Endodermal cell (in vitro differentiated cells): ENCODE measurements around the gene TAPBPL. TPM values are rescaled to one million over a fixed set of nuclear protein-coding genes. Genes with fewer than 3 reads are reported as not detected.

ENCODE experiments used
- DNase-seq: peaks from one replicate; pipeline ENCODE4 v3.0.0-alpha.2; 2017
- H3K27ac ChIP-seq: 2 replicates; pipeline ENCODE4 v1.5.1; 2013; ENCODE audit warnings: mild to moderate bottlenecking, low read depth, low read length, moderate library complexity
- H3K27me3 ChIP-seq: 2 replicates; pipeline ENCODE4 v1.6.1; 2013; ENCODE audit warnings: mild to moderate bottlenecking, low read length, moderate library complexity; ENCODE audit not compliant: insufficient read depth, control insufficient read depth, poor library complexity, severe bottlenecking
- H3K36me3 ChIP-seq: 2 replicates; pipeline ENCODE4 v1.7.0; 2013; ENCODE audit warnings: mild to moderate bottlenecking, low read length, moderate library complexity; ENCODE audit not compliant: control insufficient read depth, insufficient read depth
- H3K4me1 ChIP-seq: one replicate; pipeline ENCODE4 v1.7.0; 2013; ENCODE audit warnings: low read length; ENCODE audit not compliant: control insufficient read depth, insufficient read depth
- H3K4me3 ChIP-seq: 2 replicates; pipeline ENCODE4 v1.5.1; 2013; ENCODE audit warnings: mild to moderate bottlenecking, low read length, moderate library complexity
- H3K9ac ChIP-seq: 2 replicates; pipeline ENCODE4 v1.6.1; 2013; ENCODE audit warnings: mild to moderate bottlenecking, low read length, moderate library complexity; ENCODE audit not compliant: poor library complexity, severe bottlenecking; ENCODE audit errors: extremely low read depth
- H3K9me3 ChIP-seq: 2 replicates; pipeline ENCODE4 v1.6.1; 2013; ENCODE audit warnings: mild to moderate bottlenecking, low read length, moderate library complexity; ENCODE audit not compliant: control insufficient read depth
- H3K27ac Mint-ChIP-seq: 2 replicates; pipeline ENCODE4 v1.8.0; 2020; ENCODE audit warnings: mixed read lengths
- H3K27me3 Mint-ChIP-seq: 2 replicates; pipeline ENCODE4 v1.8.0; 2021; ENCODE audit warnings: mild to moderate bottlenecking, mixed read lengths; ENCODE audit not compliant: insufficient read depth
- H3K36me3 Mint-ChIP-seq: 2 replicates; pipeline ENCODE4 v1.8.0; 2020; ENCODE audit warnings: low read depth, mixed read lengths
- H3K4me1 Mint-ChIP-seq: 2 replicates; pipeline ENCODE4 v1.8.0; 2020; ENCODE audit warnings: mixed read lengths
- H3K4me3 Mint-ChIP-seq: 2 replicates; pipeline ENCODE4 v1.8.0; 2020; ENCODE audit warnings: mild to moderate bottlenecking, moderate library complexity, mixed read lengths
- H3K9me3 Mint-ChIP-seq: 2 replicates; pipeline ENCODE4 v1.8.0; 2020; ENCODE audit warnings: mild to moderate bottlenecking, mixed read lengths
- WGBS, 2 experiments: methylation state at CpG; one replicate each; pipeline versions ENCODE4 v1.1.5 to v1.1.7; 2013; ENCODE audit warnings: missing lambda C conversion rate in 2 of 2, mixed read lengths in 1 of 2; ENCODE audit not compliant: insufficient coverage in 1 of 2, insufficient read length in 1 of 2; 5-methylcytosine and 5-hydroxymethylcytosine counted together
- total RNA-seq, 2 donors: library from RNA; stranded (reverse); fragmentation: NEBNext Ultra II Directional in 1 of 2; extraction: Animal tissue kit (Norgen Biotek cat#: 25700) in 1 of 2; gene quantifications; 2 replicates in 1 of 2; 3 replicates in 1 of 2; pipeline ENCODE4 v1.2.1, GENCODE V29; 2021
- TF ChIP-seq, protein P1 (sequence below): fragments of 200-600 bp; sonication (generic); conservative IDR thresholded peaks from 2 replicates; pipeline ENCODE4 v1.5.0; 2021; ENCODE audit warnings: antibody characterized with exemption, mild to moderate bottlenecking

The TAPBPL gene
- total RNA-seq, 2 donors from 2014 or later = 0.55 to 1.4 TPM

DNA sequence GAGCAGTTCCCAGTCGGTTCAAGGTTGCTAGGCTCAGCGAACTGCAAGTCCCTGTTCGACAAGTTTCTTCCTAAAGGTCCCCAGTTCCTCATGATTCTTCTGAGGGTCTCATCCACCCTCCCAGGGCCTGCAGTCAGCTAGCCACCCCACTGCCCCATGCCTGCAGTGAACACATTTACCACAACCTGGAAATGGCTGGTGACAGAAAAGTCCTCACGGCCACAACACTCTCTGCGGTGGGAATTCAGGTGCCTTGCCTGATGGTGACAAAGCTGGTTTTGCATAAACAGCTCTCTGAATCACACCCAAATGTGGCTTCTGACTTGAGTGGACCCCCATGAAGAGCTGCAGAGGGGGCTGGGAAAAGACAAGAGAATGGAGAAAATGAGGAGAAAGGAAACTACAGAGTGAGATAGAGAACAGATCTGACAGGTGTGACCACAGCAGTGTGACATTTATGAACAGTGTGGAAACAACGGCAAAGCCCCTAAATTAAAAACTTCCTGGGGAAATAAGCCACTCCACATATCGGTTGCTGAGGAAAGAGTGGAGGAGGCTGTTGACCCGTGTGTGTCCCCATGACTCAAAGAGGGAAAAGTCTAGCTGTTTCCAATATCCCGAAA is 8.4 kb upstream of the TAPBPL start:
- 75 to 77% methylated on average over 9 of the region's 9 CpGs for WGBS, 2 experiments

DNA sequence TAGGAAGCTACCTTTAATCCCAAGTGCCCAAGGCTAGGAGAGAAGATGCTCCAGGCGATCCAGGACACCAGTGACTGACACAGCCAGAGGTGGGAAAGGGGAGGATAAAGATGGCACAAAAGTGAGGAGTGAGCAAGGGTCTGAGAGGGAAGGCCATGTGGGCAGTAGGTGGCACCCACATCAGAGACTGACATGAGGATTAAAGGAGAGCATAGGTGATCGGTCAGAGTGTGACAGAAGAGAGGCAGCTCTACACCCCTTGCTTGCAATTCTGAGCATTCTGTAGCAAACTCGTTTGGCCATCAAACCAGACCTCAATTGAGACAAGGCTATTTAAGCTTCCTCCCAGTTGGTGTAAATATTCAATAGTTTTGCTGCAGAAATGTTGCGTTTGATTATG is 7.8 kb upstream of the TAPBPL start:
- TF ChIP-seq, protein P1, sequence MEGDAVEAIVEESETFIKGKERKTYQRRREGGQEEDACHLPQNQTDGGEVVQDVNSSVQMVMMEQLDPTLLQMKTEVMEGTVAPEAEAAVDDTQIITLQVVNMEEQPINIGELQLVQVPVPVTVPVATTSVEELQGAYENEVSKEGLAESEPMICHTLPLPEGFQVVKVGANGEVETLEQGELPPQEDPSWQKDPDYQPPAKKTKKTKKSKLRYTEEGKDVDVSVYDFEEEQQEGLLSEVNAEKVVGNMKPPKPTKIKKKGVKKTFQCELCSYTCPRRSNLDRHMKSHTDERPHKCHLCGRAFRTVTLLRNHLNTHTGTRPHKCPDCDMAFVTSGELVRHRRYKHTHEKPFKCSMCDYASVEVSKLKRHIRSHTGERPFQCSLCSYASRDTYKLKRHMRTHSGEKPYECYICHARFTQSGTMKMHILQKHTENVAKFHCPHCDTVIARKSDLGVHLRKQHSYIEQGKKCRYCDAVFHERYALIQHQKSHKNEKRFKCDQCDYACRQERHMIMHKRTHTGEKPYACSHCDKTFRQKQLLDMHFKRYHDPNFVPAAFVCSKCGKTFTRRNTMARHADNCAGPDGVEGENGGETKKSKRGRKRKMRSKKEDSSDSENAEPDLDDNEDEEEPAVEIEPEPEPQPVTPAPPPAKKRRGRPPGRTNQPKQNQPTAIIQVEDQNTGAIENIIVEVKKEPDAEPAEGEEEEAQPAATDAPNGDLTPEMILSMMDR = no peak
- H3K9me3 Mint-ChIP-seq = no peaks in the 10 kb centered on the region
- Histone ChIP-seq H3K27ac (no peak overlapping the region), H3K27me3 (no peaks in the 10 kb centered on the region), H3K4me1 (no peaks in the 10 kb centered on the region), H3K36me3 (no peaks in the 10 kb centered on the region), H3K4me3 (no peak overlapping the region), H3K9ac (no peak overlapping the region), H3K9me3 (no peaks in the 10 kb centered on the region)
- no peak overlapping the region for H3K27ac Mint-ChIP-seq
- peaks cover 14% of the 10 kb centered on the region for H3K4me1 Mint-ChIP-seq
- DNase-seq = no peak
- no peaks in the 10 kb centered on the region for H3K27me3 Mint-ChIP-seq
- 91 to 100% methylated on average over 4 of the region's 4 CpGs for WGBS, 2 experiments
- H3K4me3 Mint-ChIP-seq = no peak overlapping the region
- H3K36me3 Mint-ChIP-seq = no peaks in the 10 kb centered on the region

More for the DNA sequence above, 8.4 kb upstream of the TAPBPL start:
- peak; percentile 62 for DNase-seq
- Histone ChIP-seq H3K36me3 (no peaks in the 10 kb centered on the region), H3K9ac (no peak overlapping the region), H3K4me3 (no peak overlapping the region), H3K27ac (no peak overlapping the region), H3K4me1 (no peaks in the 10 kb centered on the region), H3K27me3 (no peaks in the 10 kb centered on the region), H3K9me3 (no peaks in the 10 kb centered on the region)
- no peak overlapping the region for H3K4me3 Mint-ChIP-seq
- H3K27ac Mint-ChIP-seq = no peak overlapping the region
- no peaks in the 10 kb centered on the region for H3K27me3 Mint-ChIP-seq
- no peaks in the 10 kb centered on the region for H3K36me3 Mint-ChIP-seq
- TF ChIP-seq, protein P1 = no peak
- peaks cover 20% of the 10 kb centered on the region for H3K4me1 Mint-ChIP-seq
- no peaks in the 10 kb centered on the region for H3K9me3 Mint-ChIP-seq

DNA sequence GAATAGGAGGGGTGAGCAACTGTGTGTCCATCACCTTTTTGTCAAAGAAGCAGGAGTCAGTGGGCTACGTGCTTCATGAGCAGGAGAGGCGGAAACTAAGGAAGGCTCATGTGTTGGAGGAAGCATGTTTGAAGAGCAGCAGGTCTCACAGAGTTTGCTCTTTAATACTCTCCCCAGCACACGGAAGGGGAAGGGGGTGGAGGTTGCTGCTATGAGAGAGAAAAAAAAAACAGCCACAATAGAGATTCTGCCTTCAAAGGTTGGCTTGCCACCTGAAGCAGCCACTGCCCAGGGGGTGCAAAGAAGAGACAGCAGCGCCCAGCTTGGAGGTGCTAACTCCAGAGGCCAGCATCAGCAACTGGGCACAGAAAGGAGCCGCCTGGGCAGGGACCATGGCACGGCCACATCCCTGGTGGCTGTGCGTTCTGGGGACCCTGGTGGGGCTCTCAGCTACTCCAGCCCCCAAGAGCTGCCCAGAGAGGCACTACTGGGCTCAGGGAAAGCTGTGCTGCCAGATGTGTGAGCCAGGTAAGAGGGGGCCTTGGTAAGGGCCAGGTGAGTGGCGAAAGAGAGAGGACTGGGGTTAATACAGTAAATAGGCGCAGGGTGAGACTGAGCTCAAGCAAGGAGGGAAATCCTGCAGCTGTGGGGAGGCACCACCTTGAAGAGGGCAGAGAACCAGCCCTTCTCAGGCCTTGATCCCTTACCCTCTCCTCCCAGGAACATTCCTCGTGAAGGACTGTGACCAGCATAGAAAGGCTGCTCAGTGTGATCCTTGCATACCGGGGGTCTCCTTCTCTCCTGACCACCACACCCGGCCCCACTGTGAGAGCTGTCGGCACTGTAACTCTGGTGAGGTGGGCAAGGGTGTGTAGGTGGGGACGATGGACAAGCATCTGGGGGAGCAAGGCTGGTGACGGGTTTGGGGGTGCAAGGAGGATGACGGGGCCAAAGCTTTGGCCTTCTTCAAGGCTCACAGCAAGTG is 6.8 kb upstream of the TAPBPL start, which contains the start of gene CD27:
TSS of gene CD27 (plus strand) at position 252 of the 985 bp plus-strand sequence. CDS start at position 393, 141 bp downstream.
- Histone ChIP-seq H3K9me3 (no peaks in the 10 kb centered on the region), H3K9ac (no peak within 1 kb of the TSS), H3K36me3 (no peaks in the 10 kb centered on the region), H3K4me1 (no peaks in the 10 kb centered on the region), H3K27me3 (no peaks in the 10 kb centered on the region), H3K4me3 (no peak within 1 kb of the TSS), H3K27ac (no peak within 1 kb of the TSS)
- Mint-ChIP-seq H3K36me3 (no peaks in the 10 kb centered on the region), H3K27ac (no peak within 1 kb of the TSS), H3K4me1 (peaks cover 15% of the 10 kb centered on the region), H3K4me3 (no peak within 1 kb of the TSS), H3K9me3 (no peaks in the 10 kb centered on the region), H3K27me3 (no peaks in the 10 kb centered on the region)
- 92 to 93% methylated on average over 7 to 16 of the region's 16 CpGs for WGBS, 2 experiments
- TF ChIP-seq, protein P1 = no peak
- DNase-seq = no peak
